Activated CD4-positive, alpha-beta memory T cell treated with anti-CD3 and anti-CD28 coated beads, Interleukin-2, amount 10 ng/mL, durations not matched to agents 7 days and 5 days (primary cell): Measurements from ENCODE around the gene PMP22. TPM values are rescaled to one million over a fixed set of nuclear protein-coding genes. Genes with fewer than 3 reads are reported as not detected.
"Not testable (repeated sequence)": the region's sequence is repeated elsewhere in the genome, so short reads cannot be mapped to it uniquely, and the experiment has no call there.

Experiments used
- CTCF ChIA-PET: fragments of 350-600 bp; sonication (Branson Sonifier 250); formaldehyde crosslinking; loops from one replicate; lab custom pipeline; 2021; ENCODE audit warnings: antibody characterized with exemption, inconsistent platforms; lab: Charles Lee
- POLR2A ChIA-PET: fragments of 350-600 bp; sonication (Branson Sonifier 250); formaldehyde crosslinking; loops from one replicate; lab custom pipeline; 2021; ENCODE audit warnings: antibody characterized with exemption; lab: Charles Lee
- DNase-seq: peaks from one replicate; pipeline ENCODE4 v3.0.0-alpha.2; 2020
- H3K27ac Mint-ChIP-seq: one replicate; pipeline ENCODE4 v1.8.0; 2021; ENCODE audit warnings: mild to moderate bottlenecking, mixed read lengths
- H3K27me3 Mint-ChIP-seq: one replicate; pipeline ENCODE4 v1.8.0; 2021; ENCODE audit warnings: mixed read lengths
- H3K36me3 Mint-ChIP-seq: one replicate; pipeline ENCODE4 v1.8.0; 2021; ENCODE audit warnings: low read depth, mixed read lengths
- H3K4me1 Mint-ChIP-seq: one replicate; pipeline ENCODE4 v1.8.0; 2021; ENCODE audit warnings: mixed read lengths
- H3K4me3 Mint-ChIP-seq: one replicate; pipeline ENCODE4 v1.8.0; 2021; ENCODE audit warnings: mild to moderate bottlenecking, mixed read lengths
- H3K9me3 Mint-ChIP-seq: one replicate; pipeline ENCODE4 v1.8.0; 2021; ENCODE audit warnings: mixed read lengths
- total RNA-seq, 2 experiments: library from RNA; stranded (reverse); gene quantifications; one replicate each; pipeline ENCODE4 v1.2.3, GENCODE V29; 2021

PMP22 gene
- total RNA-seq, 2 experiments from 2014 or later: not detected

DNA sequence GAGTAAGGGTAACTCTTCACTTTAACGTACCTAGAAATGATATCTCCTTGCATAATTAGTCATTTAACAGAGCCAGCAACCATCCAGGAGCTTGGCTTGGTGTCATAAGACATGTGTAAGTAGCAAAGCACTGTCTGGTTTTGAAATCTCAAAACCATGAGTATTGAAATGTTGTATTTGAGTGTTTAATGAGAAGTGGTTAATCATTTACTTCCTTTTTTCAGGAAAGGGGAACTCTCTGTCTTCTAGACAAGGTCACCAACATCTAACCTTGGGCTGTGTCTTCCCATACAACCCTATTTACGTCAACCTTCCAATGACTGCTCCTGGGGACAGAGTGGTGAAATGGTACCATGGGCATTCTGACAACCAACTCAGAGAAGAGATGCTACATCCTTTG lies 27.1 kb downstream of the PMP22 start:
- peaks cover 18% of the 10 kb centered on the region for H3K27me3 Mint-ChIP-seq
- POLR2A ChIA-PET: no interaction called here
- CTCF ChIA-PET: no interaction called here
- no peaks in the 10 kb centered on the region for H3K36me3 Mint-ChIP-seq
- no peaks in the 10 kb centered on the region for H3K9me3 Mint-ChIP-seq
- H3K27ac Mint-ChIP-seq: no peak overlapping the region
- H3K4me3 Mint-ChIP-seq: no peak overlapping the region
- no peak for DNase-seq
- peaks cover 9% of the 10 kb centered on the region for H3K4me1 Mint-ChIP-seq

DNA sequence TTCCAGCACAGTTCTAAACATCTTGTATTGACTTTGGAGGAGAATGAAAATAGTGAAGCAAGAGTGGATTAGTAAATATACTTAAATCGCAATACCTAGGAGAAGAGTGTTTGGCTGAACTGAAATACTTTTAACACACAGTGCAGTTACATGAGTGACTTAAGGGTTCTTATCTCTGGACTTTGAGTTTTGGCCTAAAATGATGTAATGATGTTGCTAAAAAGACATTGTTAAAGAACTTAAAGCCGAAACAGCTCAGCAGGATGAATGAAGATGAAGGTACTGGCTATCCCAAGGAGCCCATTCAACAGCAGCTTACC lies 28.1 kb downstream of the PMP22 start:
- Mint-ChIP-seq H3K27me3 (peaks cover 15% of the 10 kb centered on the region), H3K4me1 (peaks cover 9% of the 10 kb centered on the region), H3K27ac (no peak overlapping the region), H3K9me3 (no peaks in the 10 kb centered on the region), H3K4me3 (no peak overlapping the region), H3K36me3 (no peaks in the 10 kb centered on the region)
- CTCF ChIA-PET: interaction anchor here (0.6 to 1.4 kb wide), 2 partner anchors 10 to 23 kb away, joined by 3 read pairs; no protein-coding TSS in a partner anchor
- no peak for DNase-seq
- POLR2A ChIA-PET: no interaction called here

DNA sequence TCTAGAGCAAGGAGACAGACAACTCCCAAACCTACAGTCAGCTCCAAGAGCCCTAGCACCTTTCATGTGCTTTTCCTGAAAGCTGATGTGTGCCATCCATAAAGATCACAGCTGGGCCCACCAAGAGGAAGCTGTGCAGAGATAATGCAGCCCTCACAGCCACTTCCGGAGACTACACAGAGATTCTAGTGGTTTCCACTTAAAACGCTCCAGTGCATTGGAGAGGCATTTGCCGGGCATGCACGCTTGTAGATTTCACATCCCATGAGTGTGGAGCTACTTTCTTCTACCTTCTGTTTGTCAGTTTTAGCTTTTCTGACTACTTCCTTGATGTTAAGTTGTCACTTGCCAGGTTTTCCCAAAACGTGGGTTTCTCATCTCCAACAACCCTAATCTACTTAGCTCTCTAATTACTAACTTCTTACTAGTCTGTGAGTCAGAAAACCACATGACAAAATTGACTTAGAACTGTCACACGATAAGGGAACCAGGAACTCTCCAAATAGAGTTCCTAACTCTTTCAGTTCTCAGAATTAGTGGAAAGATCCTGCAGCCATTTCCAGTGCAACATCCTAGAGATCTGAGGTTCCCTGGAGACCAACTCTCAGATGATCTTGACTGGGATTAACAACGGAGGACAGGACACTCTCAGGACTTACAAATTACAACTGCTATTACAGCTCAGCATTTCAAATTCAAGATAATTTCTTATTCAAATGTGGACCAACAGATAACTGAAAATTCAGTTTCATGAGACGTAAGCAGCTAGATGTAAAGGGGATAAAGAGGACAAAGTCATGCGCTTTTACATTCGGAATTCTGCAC lies 28.6 kb downstream of the PMP22 start:
- no peak for DNase-seq
- Mint-ChIP-seq H3K4me3 (no peak overlapping the region), H3K9me3 (no peaks in the 10 kb centered on the region), H3K4me1 (peaks cover 9% of the 10 kb centered on the region), H3K27me3 (peaks cover 12% of the 10 kb centered on the region), H3K27ac (no peak overlapping the region), H3K36me3 (no peaks in the 10 kb centered on the region)
- CTCF ChIA-PET: interaction anchor here (0.6 to 1.4 kb wide), 2 partner anchors 11 to 23 kb away, joined by 3 read pairs; no protein-coding TSS in a partner anchor
- POLR2A ChIA-PET: no interaction called here

DNA sequence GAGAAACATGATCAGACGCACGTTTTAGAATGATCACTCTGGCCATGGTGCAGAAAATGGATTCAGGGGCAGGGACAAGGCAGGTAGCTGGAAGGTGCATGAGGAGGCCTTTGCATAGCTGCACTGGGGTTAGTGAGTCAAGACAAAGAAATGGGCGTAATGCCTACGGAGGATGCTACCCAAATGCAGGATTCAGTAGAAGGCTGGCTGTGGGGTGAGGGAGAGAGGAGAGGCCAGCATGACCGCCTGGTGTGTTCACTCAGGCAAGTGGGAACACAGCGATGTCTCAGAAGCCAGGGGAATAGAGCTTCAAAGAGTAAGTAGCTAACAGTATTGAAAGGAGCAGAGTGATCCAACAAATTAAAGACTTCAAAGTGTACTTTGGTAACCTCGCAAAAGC lies 31.2 kb downstream of the PMP22 start:
- no peak overlapping the region for H3K4me3 Mint-ChIP-seq
- H3K36me3 Mint-ChIP-seq: no peaks in the 10 kb centered on the region
- H3K9me3 Mint-ChIP-seq: no peaks in the 10 kb centered on the region
- peaks cover 5% of the 10 kb centered on the region for H3K27me3 Mint-ChIP-seq
- ChIA-PET CTCF (interaction anchor here (1.8 kb wide), 1 partner anchor 23 kb away, joined by 4 read pairs; no protein-coding TSS in a partner anchor), POLR2A (no interaction called here)
- H3K4me1 Mint-ChIP-seq: peaks cover 9% of the 10 kb centered on the region
- DNase-seq: no peak
- H3K27ac Mint-ChIP-seq: no peak overlapping the region

DNA sequence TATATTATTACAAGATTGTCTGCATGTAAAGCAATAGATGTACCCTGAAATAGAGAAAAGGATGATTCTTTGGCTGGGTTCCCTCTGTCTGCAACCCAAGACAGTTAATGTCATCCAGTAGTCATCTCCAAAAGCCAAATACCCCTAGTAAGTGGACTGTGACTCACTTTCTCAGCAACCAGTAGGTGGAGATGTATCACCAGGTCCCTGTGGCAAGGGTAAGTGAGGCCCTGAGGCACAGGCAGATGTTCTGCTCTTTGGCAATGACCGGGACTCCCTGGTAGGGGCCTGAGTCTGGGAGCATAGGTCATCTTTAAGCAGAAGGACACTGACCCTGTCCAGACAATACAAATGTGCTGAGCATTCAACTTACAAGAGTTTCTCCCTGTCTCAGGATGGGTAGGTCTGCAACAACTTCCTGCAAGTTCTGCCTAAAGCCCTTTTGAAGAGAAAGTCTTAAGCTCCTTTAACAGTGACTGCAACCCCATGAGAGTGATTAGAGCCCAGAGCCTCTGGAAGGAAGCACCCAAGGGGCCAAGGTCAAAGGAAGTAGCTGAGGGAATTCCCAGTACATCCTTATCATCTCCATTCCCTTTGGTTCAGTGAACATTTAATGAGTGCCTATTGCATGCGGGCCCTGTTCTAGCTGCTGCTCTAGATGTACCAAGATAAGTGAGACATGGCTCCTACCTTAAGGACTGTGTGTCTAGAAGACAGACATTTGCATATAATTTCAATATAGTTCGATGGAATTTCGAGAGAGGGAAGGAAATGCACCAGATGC lies 31.9 kb downstream of the PMP22 start:
- ChIA-PET CTCF (interaction anchor here (1.3 kb wide), 1 partner anchor 14 kb away, joined by 3 read pairs; no protein-coding TSS in a partner anchor), POLR2A (no interaction called here)
- Mint-ChIP-seq H3K9me3 (no peaks in the 10 kb centered on the region), H3K36me3 (no peaks in the 10 kb centered on the region), H3K4me1 (peaks cover 9% of the 10 kb centered on the region), H3K4me3 (no peak overlapping the region), H3K27ac (no peak overlapping the region), H3K27me3 (peaks cover under 1% of the 10 kb centered on the region)
- no peak for DNase-seq

DNA sequence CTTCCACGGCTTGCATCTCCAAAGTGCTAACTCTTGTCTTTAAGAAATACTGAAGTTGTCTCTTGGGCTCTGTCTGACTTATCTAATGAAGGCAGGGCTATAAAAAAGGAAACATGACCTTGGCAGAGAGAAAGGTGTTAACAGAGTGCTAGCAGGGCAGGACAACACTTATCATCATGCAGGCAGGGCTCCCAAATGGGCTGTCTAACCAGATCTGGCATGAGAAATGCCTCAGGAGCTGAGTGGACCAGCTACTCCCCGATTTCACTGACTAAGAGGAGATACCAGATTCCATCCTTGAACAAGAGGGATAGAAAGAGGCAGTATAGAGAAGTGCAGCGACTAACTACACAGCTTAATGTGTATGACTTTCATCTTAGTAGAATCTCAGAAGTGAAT lies 32.6 kb downstream of the PMP22 start:
- ChIA-PET POLR2A (no interaction called here), CTCF (interaction anchor here (1.3 kb wide), 1 partner anchor 15 kb away, joined by 3 read pairs; no protein-coding TSS in a partner anchor)
- no peak overlapping the region for H3K4me3 Mint-ChIP-seq

DNA sequence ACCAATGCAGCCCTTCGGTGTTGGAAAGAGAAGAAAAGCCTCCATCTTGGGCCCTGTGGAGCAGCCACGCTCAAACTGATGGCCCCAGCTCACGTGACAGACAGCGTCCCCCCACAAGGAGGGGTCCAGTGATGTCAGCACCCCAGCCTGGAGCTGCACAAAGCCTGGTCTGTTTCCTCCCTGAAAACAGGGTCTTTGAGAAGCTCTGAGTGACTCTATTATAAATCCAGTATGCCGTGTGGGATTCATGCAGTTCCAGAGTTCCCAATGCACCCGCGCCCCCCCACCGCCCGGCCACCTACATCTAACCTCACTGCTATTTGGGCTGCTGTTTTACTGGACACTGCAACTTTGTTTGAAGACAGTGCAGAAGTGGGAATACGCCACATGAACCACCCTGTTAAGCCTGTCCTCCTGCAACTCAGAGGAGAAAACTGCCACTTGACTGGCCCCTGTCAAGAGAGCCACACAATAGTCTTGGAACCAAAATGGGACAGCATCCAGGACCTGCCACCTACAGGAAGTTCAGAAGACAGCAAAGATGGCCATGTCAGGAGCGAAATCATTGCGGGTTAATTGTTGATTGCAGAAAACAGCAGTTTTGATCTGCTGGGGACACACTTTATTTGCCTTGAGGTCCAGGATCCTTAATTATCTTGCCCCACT lies 33.1 kb downstream of the PMP22 start:
- H3K27me3 Mint-ChIP-seq: peaks cover 2% of the 10 kb centered on the region
- H3K4me3 Mint-ChIP-seq: no peak overlapping the region
- ChIA-PET CTCF (no interaction called here), POLR2A (no interaction called here)
- DNase-seq: no peak
- no peaks in the 10 kb centered on the region for H3K36me3 Mint-ChIP-seq
- no peak overlapping the region for H3K27ac Mint-ChIP-seq
- no peaks in the 10 kb centered on the region for H3K9me3 Mint-ChIP-seq
- H3K4me1 Mint-ChIP-seq: peaks cover 9% of the 10 kb centered on the region

More for the DNA sequence above, 32.6 kb downstream of the PMP22 start:
- H3K4me1 Mint-ChIP-seq: peaks cover 9% of the 10 kb centered on the region
- no peak overlapping the region for H3K27ac Mint-ChIP-seq
- H3K9me3 Mint-ChIP-seq: no peaks in the 10 kb centered on the region
- H3K27me3 Mint-ChIP-seq: no peaks in the 10 kb centered on the region
- H3K36me3 Mint-ChIP-seq: no peaks in the 10 kb centered on the region
- no peak for DNase-seq

DNA sequence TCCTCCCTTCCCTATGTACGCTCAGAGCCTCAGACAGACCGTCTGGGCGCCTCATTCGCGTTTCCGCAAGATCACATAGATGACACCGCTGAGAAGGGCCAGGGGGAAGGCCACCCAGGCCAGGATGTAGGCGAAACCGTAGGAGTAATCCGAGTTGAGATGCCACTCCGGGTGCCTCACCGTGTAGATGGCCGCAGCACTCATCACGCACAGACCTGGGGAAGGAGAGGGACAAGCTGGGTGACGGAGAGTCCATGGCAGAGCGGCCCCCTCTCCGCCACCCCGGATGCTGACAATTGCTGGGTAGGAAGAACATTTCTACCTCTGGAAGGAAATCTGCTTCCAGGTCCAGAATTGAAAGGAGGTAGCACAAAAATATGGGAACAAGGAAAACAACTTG lies 34.3 kb downstream of the PMP22 start:
- Mint-ChIP-seq H3K27ac (no peak overlapping the region), H3K9me3 (no peaks in the 10 kb centered on the region), H3K4me3 (no peak overlapping the region), H3K27me3 (peaks cover 2% of the 10 kb centered on the region), H3K36me3 (no peaks in the 10 kb centered on the region), H3K4me1 (no peaks in the 10 kb centered on the region)
- CTCF ChIA-PET: no interaction called here
- POLR2A ChIA-PET: no interaction called here
- DNase-seq: no peak

DNA sequence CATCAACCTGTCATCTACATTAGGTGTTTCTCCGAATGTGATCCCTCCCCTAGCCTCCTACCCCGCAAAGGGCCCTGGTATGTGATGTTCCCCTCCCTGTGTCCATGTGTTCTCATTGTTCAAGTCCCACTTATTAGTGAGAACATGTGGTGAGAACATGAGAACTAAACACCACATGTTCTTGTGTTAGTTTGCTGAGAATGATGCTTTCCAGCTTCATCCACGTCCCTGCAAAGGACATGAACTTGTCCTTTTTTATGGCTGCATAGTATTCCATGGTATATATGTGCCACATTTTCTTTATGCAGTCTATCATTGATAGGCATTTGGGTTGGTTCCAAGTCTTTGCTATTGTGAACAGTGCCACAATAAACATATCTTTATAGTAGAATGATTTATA lies 43.3 kb downstream of the PMP22 start:
- POLR2A ChIA-PET, CTCF ChIA-PET, H3K4me1 Mint-ChIP-seq, H3K27me3 Mint-ChIP-seq, DNase-seq, H3K36me3 Mint-ChIP-seq, H3K4me3 Mint-ChIP-seq, H3K9me3 Mint-ChIP-seq, H3K27ac Mint-ChIP-seq: not testable (repeated sequence)

DNA sequence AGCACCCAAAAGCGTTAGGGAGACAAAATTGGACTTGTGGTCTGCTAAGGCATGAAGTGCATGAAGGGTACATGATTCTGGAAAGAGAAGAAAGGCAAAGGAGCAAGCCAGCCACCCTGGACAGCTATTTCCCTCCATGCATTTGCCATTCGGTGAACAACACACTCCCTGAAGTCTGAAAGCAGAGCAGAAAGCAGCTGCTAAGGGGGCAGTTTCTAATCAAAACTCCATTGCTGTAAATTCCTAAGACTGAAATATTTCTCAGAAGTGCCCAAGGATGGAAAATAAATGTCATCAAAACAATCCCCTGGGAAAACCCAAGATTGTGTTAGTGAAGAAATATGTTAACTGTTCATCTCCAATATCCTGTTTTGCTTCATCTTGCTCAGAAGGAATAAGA lies 44.3 kb downstream of the PMP22 start:
- Mint-ChIP-seq H3K4me3 (no peak overlapping the region), H3K36me3 (no peaks in the 10 kb centered on the region), H3K27me3 (no peaks in the 10 kb centered on the region), H3K27ac (no peak overlapping the region), H3K4me1 (no peaks in the 10 kb centered on the region), H3K9me3 (no peaks in the 10 kb centered on the region)
- CTCF ChIA-PET: no interaction called here
- no peak for DNase-seq
- POLR2A ChIA-PET: no interaction called here

DNA sequence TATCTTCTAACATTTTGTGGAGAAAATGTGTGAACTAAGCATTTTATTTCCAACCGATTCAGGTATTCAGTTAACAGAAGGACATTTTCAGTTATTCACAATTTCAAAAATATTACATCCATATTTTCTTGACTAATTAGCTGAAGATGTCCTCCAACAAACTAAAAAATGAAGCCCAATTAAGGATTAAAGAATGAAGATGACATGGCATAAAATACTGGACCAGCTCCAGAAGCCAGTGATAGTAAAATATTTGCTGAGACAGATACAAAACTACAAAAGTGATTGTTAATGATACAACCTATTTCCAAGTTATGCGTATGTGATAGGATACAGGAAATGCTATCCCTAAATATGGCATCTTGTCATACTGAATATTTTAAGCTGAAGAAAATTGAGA lies 48.6 kb downstream of the PMP22 start:
- Mint-ChIP-seq H3K9me3 (no peaks in the 10 kb centered on the region), H3K27me3 (peaks cover 3% of the 10 kb centered on the region), H3K36me3 (no peaks in the 10 kb centered on the region), H3K27ac (no peak overlapping the region), H3K4me1 (no peaks in the 10 kb centered on the region), H3K4me3 (no peak overlapping the region)
- ChIA-PET POLR2A (no interaction called here), CTCF (no interaction called here)
- no peak for DNase-seq

DNA sequence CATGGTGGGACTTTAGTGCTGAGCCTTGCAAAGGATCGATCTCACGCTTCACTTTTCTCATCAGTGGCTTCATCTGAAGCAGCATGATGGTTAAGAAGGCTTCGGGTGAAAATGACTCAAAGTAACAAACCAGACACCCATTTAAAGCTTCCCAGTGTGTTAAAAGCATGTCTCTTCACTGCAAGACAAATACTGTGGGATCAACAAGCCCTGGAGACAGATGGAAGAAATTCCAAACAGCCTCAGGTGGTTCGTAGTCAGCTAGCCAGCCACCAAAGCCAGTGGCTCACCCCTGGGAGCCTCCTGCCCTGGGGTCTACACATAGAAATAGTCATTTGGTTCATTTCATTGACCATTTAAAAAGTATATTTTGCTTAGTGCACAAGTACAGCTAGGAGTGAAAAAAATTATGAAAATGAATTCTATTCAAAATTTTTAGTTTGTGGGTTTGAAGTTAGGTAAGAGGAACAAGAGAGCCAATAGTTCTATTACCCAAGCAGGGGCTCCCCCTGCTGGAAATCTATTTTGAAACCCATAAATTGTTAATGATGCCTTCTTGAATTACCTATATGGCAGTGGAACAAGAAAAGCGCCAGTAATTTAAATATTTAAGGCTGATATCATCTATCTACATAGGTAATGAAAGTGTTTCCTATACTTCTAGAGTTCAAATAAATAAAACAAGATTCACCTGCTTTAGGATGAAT lies 51.6 kb downstream of the PMP22 start:
- ChIA-PET POLR2A (interaction anchor here (0.6 kb wide), 1 partner anchor 1453 kb away, joined by 3 read pairs; no protein-coding TSS in a partner anchor), CTCF (interaction anchor here (1.1 kb wide), 1 partner anchor 63 kb away, joined by 3 read pairs; no protein-coding TSS in a partner anchor)
- Mint-ChIP-seq H3K4me3 (no peak overlapping the region), H3K36me3 (no peaks in the 10 kb centered on the region), H3K4me1 (no peaks in the 10 kb centered on the region), H3K9me3 (no peaks in the 10 kb centered on the region), H3K27ac (no peak overlapping the region), H3K27me3 (peaks cover 6% of the 10 kb centered on the region)
- no peak for DNase-seq
